Coronary artery (tissue), 2 donors: ENCODE results near the gene DCAF4.
A peak's percentile ranks its signal among the peaks of the same experiment; 100 is the strongest.

ENCODE experiments used
- DNase-seq: peaks from one replicate; pipeline ENCODE4 v3.0.0-alpha.2; 2017; ENCODE audit warnings: low spot score
- H3K27ac ChIP-seq, 2 donors: fragments of 200-600 bp; sonication (generic); one replicate each; pipeline ENCODE4 v1.5.1; 2016 to 2019
- H3K4me3 ChIP-seq: fragments of 200-600 bp; sonication (generic); 2 replicates; pipeline ENCODE4 v1.5.1; 2016; ENCODE audit warnings: mild to moderate bottlenecking, moderate library complexity
- TF ChIP-seq, protein P1 (sequence below): fragments of 200-600 bp; sonication (generic); IDR thresholded peaks from one replicate; pipeline ENCODE4 v1.5.1; 2019; ENCODE audit warnings: antibody characterized with exemption

The DCAF4 gene, protein sequence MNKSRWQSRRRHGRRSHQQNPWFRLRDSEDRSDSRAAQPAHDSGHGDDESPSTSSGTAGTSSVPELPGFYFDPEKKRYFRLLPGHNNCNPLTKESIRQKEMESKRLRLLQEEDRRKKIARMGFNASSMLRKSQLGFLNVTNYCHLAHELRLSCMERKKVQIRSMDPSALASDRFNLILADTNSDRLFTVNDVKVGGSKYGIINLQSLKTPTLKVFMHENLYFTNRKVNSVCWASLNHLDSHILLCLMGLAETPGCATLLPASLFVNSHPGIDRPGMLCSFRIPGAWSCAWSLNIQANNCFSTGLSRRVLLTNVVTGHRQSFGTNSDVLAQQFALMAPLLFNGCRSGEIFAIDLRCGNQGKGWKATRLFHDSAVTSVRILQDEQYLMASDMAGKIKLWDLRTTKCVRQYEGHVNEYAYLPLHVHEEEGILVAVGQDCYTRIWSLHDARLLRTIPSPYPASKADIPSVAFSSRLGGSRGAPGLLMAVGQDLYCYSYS

DNA sequence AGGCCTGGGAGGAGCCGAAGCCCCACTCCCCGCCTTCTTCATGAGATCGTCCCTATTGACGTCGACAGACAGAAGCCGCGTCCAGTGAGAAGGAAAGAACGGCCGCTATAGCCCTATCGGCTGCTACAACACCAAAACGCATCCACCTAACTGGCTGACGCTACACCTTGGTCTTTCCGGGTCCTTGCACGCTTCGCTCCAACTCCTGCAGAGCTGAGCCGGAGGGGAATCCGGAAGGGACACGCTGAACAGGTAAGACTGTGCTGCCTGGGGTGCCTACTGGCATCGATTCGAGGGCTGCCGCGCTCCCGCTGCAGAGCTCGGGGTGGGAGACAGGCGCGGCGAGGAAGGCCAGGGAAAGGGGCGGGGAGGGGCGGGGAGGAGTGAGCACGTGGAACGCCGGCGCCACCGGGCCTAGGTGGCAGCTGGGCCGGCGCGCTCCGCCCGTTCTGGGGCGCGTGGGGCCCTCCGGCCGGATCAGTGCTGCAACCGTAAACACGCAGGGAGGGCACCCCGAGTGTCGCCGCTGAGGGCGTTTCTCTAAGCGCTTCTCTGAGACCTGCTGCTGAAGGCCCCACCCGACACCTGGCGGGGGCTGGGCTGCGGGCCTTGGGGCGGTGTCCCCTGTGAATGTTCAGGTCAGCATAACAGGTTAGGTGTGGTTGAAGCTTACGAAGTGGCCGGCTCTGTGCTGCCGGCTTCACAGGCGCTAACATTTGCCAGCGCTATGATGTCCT, at the start of gene DCAF4:
Gene DCAF4 (plus strand): TSS at position 173 of the 737 bp plus-strand sequence. CDS start 11,515 bp downstream, outside the sequence.
- H3K27ac ChIP-seq = peak within 1 kb of the TSS; percentile 61 to 81
- TF ChIP-seq, protein P1, sequence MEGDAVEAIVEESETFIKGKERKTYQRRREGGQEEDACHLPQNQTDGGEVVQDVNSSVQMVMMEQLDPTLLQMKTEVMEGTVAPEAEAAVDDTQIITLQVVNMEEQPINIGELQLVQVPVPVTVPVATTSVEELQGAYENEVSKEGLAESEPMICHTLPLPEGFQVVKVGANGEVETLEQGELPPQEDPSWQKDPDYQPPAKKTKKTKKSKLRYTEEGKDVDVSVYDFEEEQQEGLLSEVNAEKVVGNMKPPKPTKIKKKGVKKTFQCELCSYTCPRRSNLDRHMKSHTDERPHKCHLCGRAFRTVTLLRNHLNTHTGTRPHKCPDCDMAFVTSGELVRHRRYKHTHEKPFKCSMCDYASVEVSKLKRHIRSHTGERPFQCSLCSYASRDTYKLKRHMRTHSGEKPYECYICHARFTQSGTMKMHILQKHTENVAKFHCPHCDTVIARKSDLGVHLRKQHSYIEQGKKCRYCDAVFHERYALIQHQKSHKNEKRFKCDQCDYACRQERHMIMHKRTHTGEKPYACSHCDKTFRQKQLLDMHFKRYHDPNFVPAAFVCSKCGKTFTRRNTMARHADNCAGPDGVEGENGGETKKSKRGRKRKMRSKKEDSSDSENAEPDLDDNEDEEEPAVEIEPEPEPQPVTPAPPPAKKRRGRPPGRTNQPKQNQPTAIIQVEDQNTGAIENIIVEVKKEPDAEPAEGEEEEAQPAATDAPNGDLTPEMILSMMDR = no peak
- peak within 1 kb of the TSS; percentile 98 for H3K4me3 ChIP-seq
- peak; percentile 98 for DNase-seq

DNA sequence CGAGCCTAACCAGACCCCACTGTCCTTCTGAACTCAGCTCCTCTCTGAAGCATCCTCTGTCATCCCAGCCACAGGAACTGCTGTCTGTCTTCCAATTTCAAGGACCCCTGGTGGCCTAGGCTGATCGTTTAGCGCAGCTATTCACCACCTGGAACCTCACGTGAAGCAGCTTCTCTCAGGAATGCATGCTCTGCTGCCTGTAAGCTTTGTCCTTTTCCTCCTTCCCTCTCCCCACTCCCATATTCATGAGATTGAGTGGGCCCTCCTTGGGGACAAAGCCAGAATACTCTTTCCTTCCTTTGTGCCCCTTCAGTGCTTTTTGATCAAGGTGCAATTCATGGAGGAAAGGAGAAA, 49.6 kb upstream of the DCAF4 start:
- no peak for DNase-seq
- TF ChIP-seq, protein P1 = no peak
- H3K4me3 ChIP-seq = no peak overlapping the region
- H3K27ac ChIP-seq = no peak overlapping the region

DNA sequence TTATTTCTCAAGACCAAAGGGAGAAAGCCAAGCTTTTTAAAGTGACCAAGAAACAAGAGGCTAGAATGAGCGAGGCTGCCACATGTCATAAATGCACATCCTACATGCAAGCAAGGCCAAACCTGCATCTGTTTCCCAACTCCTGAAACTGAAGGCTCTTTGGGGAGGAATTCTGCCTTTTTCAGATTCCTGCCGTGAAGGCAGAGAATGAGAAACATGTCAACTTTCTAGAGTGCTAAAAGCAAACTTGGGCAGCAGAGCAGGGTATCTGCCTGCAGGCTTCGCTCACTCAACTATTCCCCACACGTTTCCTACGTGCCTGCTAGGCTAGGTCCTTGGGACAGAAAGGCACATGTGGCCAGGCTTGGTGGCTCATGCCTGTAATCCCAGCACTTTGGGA, 47.5 kb upstream of the DCAF4 start:
- no peak overlapping the region for H3K27ac ChIP-seq
- DNase-seq = no peak
- no peak overlapping the region for H3K4me3 ChIP-seq
- TF ChIP-seq, protein P1 = no peak

DNA sequence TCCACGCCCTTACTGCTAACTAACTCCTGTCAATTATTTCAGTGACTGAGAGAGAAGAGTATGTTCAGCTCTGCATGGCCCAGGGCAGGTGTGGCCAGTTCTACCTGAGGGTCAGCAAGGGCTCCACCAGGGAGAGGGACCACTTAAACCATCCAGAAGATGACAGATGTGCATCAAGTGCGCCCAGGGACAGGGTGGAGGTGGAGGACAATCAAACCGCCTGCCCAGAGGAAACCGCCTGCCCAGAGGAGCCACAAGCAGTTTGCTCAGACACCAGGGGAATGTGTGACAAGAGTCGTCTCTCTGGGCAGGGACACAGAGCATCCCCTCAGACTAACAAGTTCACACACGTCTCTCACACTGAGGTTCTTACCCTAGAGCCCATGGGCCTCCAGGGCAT, 46.8 kb upstream of the DCAF4 start:
- DNase-seq = no peak

DNA sequence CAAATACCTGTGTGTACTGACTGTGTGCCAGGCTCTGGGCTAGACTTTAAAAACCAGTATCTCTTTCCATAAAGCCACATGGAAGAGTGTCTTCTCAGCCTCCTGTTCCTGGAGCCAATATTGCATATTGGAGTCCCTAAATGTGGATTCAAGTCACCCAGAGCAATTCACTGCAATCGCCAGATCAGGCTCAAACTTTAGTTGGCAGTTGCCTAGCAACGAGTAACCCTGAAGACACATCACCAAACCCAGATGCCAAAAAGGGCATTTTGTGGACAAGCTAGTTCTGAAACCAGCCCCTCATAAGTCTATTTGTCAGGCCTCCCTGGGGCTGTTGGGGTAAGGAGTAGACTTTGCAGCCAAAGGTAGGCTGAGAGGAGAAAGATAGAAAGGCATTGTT, 46.1 kb upstream of the DCAF4 start:
- H3K4me3 ChIP-seq = no peak overlapping the region
- H3K27ac ChIP-seq = no peak overlapping the region
- TF ChIP-seq, protein P1 = no peak
- no peak for DNase-seq

More for the DNA sequence above, 46.8 kb upstream of the DCAF4 start:
- no peak overlapping the region for H3K27ac ChIP-seq
- TF ChIP-seq, protein P1 = no peak
- no peak overlapping the region for H3K4me3 ChIP-seq

DNA sequence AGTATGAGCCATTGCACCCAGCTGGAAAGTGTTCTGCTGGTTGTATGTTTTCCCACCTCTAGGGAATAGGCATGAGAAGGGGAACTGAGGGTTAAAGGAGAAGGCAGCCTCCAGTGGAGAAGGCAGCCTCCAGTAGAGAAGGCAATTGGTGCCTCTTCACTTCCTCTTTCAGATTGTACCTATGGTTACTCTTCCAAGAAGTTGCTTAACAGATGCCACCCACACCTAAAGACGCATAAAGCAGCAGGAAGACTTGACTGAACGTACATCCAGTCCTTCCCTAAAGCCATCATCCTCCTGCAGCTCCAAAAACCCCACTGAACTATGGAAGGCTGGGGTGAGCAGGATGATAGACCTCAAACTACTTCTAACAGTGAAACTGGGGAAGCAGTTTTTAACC, 45.4 kb upstream of the DCAF4 start:
- DNase-seq = no peak
- no peak overlapping the region for H3K4me3 ChIP-seq
- H3K27ac ChIP-seq = no peak overlapping the region
- TF ChIP-seq, protein P1 = no peak
